Activated CD4-positive, alpha-beta T cell treated with anti-CD3 and anti-CD28 coated beads for 1 hour (primary cell): ENCODE results near the gene SAMD4B.

Experiments
- DNase-seq: peaks from one replicate; pipeline ENCODE4 v3.0.0-alpha.2; 2020

SAMD4B gene

DNA sequence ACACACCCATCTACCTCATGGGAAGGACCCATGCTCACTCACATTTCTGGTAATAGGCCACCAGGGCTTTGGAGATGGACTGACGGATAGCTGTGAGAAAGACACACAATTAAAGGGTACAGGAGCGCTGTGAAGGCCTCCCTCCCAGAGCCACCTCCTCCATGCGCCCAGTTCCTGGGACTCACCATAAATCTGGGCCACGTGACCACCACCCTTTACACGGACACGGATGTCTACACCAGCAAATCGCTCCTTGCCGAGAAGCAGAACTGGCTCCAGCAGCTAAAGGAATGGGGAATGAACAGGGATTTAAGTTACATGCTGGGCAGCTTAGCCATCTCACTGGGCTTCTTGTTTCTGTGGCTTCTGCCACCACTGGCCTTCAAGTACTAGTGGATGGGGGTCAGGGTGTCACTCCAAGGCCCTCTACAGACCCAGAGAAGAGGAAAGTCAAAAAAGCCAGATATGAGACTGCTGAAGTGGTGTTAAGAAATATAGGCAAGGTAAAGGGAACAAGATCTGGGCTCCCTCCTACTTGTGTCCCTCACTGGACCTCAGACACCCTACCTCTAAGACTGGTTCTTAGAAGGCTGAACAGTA is 91.4 kb downstream of the SAMD4B start:
- no peak for DNase-seq

DNA sequence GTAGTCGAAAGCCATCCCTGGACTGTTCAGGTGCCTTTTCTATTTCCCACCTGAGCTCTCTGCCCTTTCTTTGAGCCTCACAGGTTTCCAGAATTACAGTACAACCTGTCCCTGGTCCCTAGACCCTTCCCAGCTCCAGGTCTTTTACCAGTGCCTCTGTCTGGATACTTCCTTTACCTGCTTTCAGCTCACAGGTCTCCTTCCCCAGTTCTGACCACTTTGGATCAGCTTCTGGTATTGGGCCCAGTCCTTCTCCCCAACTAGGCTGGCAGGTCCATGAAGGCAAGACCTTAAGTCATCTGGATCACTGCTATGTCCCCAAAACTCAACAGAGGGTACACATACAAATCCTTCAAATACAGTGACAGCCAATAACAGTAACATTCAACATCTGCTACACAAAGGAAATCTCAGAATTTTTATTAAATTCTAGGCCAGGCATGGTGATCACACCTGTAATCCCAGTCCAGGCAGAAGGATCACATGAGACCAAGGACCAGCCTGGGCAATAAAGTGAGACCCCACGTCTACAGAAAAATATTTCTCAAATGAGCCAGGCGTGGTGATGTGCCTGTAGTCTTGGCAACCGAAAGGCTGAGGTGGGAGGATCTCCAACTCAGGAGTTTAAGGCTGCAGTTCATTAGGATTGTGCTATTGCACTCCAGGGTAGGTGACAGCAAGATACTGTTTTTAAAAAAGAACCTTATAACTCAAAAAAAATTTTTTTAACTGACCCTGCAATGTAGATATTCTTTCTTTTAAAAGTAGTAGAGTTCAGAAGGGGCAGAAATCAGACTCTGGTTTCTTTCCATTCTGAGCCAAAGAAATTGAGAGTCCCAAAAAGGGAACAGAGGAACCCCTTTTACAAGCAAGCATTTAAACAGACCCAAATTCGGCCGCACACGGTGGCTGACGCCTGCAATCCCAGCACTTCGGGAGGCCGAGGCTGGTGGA is 92.2 kb downstream of the SAMD4B start:
- DNase-seq, result no peak
